ENCODE measurements around the gene TRMU. TPM values are rescaled to one million over a fixed set of nuclear protein-coding genes. Genes with fewer than 3 reads are reported as not detected.

The TRMU gene
- total RNA-seq, 3 donors from 2014 or later (not counting 1 experiment from before 2014, with no cell fraction given) = 54.5 to 77.9 (median 58.4) TPM

GRCh38 chr22:46373159-46373558 lies 37.6 kb downstream of the TRMU start:
- intact Hi-C loops (cut with micrococcal nuclease) = no loop called here
- Histone ChIP-seq H3K27me3 (ENCODE audit: control insufficient read depth, insufficient read depth, low read length) (no peaks in the 10 kb centered on the region), H3K36me3 (ENCODE audit: control insufficient read depth, insufficient read depth, low read length) (no peaks in the 10 kb centered on the region), H3K27ac (ENCODE audit: low read length) (peak overlapping the region; percentile 59), H3K9me3 (ENCODE audit: control insufficient read depth, insufficient read depth, low read length) (peaks cover 22% of the 10 kb centered on the region), H3K4me3 (ENCODE audit: low read length) (no peak overlapping the region), H3K4me1 (ENCODE audit: control insufficient read depth, insufficient read depth, low read length) (peaks cover 75% of the 10 kb centered on the region)
- no peak for TF ChIP-seq CTCF (IDR thresholded peaks at IDR 0.05)
- Mint-ChIP-seq H3K27ac (peak overlapping the region; percentile 80 to 90), H3K9me3 (peaks cover 7 to 9% of the 10 kb centered on the region in 2 donors), H3K4me3 (peak overlapping the region; percentile 72), H3K4me1 (peaks cover 52 to 79% of the 10 kb centered on the region in 2 donors), H3K36me3 (no peaks in the 10 kb centered on the region), H3K27me3 (ENCODE audit: low read depth in 2 of 2) (peaks cover 0 to 11% of the 10 kb centered on the region in 2 donors)
- ATAC-seq = peak; percentile 49 to 69 (median 65)
- WGBS (ENCODE audit: insufficient coverage) = 21% methylated on average over 7 of the region's 8 CpGs
- peak; percentile 37 to 71 for DNase-seq

GRCh38 chr22:46373921-46374662 lies 38.6 kb downstream of the TRMU start:
- whole genome bisulfite sequencing (ENCODE audit: insufficient coverage) = 11% methylated on average over 31 of the region's 31 CpGs
- peak; percentile 47 to 70 for DNase-seq
- Histone ChIP-seq H3K36me3 (ENCODE audit: control insufficient read depth, insufficient read depth, low read length) (no peaks in the 10 kb centered on the region), H3K9me3 (ENCODE audit: control insufficient read depth, insufficient read depth, low read length) (peaks cover 22% of the 10 kb centered on the region), H3K4me3 (ENCODE audit: low read length) (no peak overlapping the region), H3K4me1 (ENCODE audit: control insufficient read depth, insufficient read depth, low read length) (peaks cover 75% of the 10 kb centered on the region), H3K27me3 (ENCODE audit: control insufficient read depth, insufficient read depth, low read length) (no peaks in the 10 kb centered on the region), H3K27ac (ENCODE audit: low read length) (peak overlapping the region; percentile 59)
- intact Hi-C loops (cut with micrococcal nuclease) = no loop called here
- TF ChIP-seq CTCF (IDR thresholded peaks at IDR 0.05) = no peak
- Mint-ChIP-seq H3K36me3 (no peaks in the 10 kb centered on the region), H3K27ac (peak overlapping the region; percentile 83 to 90), H3K4me3 (peak overlapping the region; percentile 81), H3K9me3 (peaks cover 7 to 9% of the 10 kb centered on the region in 2 donors), H3K27me3 (ENCODE audit: low read depth in 2 of 2) (peaks cover 0 to 9% of the 10 kb centered on the region in 2 donors), H3K4me1 (peaks cover 62 to 74% of the 10 kb centered on the region in 2 donors)
- peak; percentile 34 to 60 (median 36) for ATAC-seq

GRCh38 chr22:46374663-46375474 lies 39.4 kb downstream of the TRMU start:
- Mint-ChIP-seq H3K36me3 (no peaks in the 10 kb centered on the region), H3K27ac (peak overlapping the region; percentile 83 to 90), H3K4me3 (peak overlapping the region; percentile 81), H3K9me3 (peaks cover 7 to 9% of the 10 kb centered on the region in 2 donors), H3K4me1 (peaks cover 61 to 69% of the 10 kb centered on the region in 2 donors), H3K27me3 (ENCODE audit: low read depth in 2 of 2) (peaks cover 0 to 9% of the 10 kb centered on the region in 2 donors)
- no peaks in the 10 kb centered on the region for H3K27me3 ChIP-seq (ENCODE audit: control insufficient read depth, insufficient read depth, low read length)
- H3K9me3 ChIP-seq (ENCODE audit: control insufficient read depth, insufficient read depth, low read length) = peaks cover 22% of the 10 kb centered on the region
- TF ChIP-seq CTCF (IDR thresholded peaks at IDR 0.05) = no peak
- peaks cover 67% of the 10 kb centered on the region for H3K4me1 ChIP-seq (ENCODE audit: control insufficient read depth, insufficient read depth, low read length)
- intact Hi-C loops (cut with micrococcal nuclease) = no loop called here
- ATAC-seq (no peak), DNase-seq (no peak)
- H3K36me3 ChIP-seq (ENCODE audit: control insufficient read depth, insufficient read depth, low read length) = no peaks in the 10 kb centered on the region
- WGBS (ENCODE audit: insufficient coverage) = 82% methylated on average over 38 of the region's 38 CpGs
- H3K27ac ChIP-seq (ENCODE audit: low read length) = no peak overlapping the region
- H3K4me3 ChIP-seq (ENCODE audit: low read length) = no peak overlapping the region
